ENCODE measurements around the gene CADM2. TPM values are rescaled to one million over a fixed set of nuclear protein-coding genes. Genes with fewer than 3 reads are reported as not detected.

CADM2 gene
- total RNA-seq, 1 donor from 2014 or later: 2.9 TPM

- H3K4me1 ChIP-seq (ENCODE audit: insufficient read depth, low read length): no peaks in the 10 kb centered on the region
- Mint-ChIP-seq H3K4me1 (ENCODE audit: low read depth, unreplicated experiment) (peaks cover 2% of the 10 kb centered on the region), H3K4me3 (ENCODE audit: unreplicated experiment) (no peak overlapping the region), H3K36me3 (ENCODE audit: low read depth, unreplicated experiment) (no peaks in the 10 kb centered on the region), H3K27me3 (ENCODE audit: low read depth, unreplicated experiment) (no peaks in the 10 kb centered on the region), H3K27ac (ENCODE audit: unreplicated experiment) (no peak overlapping the region), H3K9me3 (ENCODE audit: unreplicated experiment) (no peaks in the 10 kb centered on the region)
- DNase-seq (ENCODE audit: low read depth) (no peak), FAIRE-seq (no peak)
- no peak overlapping the region for H3K27ac ChIP-seq (ENCODE audit: low read depth, low read length)
- TF ChIP-seq CTCF (IDR thresholded peaks at IDR 0.05; ENCODE audit: insufficient read depth, low read depth, low read length) (no peak), EZH2 (IDR thresholded peaks at IDR 0.05; ENCODE audit: insufficient read depth, low read length) (no peak)
- H3K79me2 ChIP-seq (ENCODE audit: insufficient read depth, low read length): no peaks in the 10 kb centered on the region
- H2AFZ ChIP-seq (ENCODE audit: low read depth, low read length): no peak overlapping the region
- no peaks in the 10 kb centered on the region for H3K27me3 ChIP-seq (ENCODE audit: insufficient read depth, low read length)
- H4K20me1 ChIP-seq (ENCODE audit: insufficient read depth, low read length): no peaks in the 10 kb centered on the region
- H3K9me3 ChIP-seq (ENCODE audit: insufficient read depth, low read depth, low read length): no peaks in the 10 kb centered on the region
- H3K4me2 ChIP-seq (ENCODE audit: low read length): no peak overlapping the region
- H3K9ac ChIP-seq (ENCODE audit: low read length): no peak overlapping the region
- no peaks in the 10 kb centered on the region for H3K36me3 ChIP-seq (ENCODE audit: insufficient read depth, low read length)
- H3K4me3 ChIP-seq (ENCODE audit: insufficient read depth, low read depth, low read length): no peak overlapping the region
Observed at GRCh38 chr3:85074003-85074402, 115.2 kb downstream of the CADM2 start.

- FAIRE-seq (no peak), DNase-seq (ENCODE audit: low read depth) (no peak)
- H3K27me3 Mint-ChIP-seq (ENCODE audit: low read depth, unreplicated experiment): no peaks in the 10 kb centered on the region
- H3K4me1 Mint-ChIP-seq (ENCODE audit: low read depth, unreplicated experiment): peaks cover 2% of the 10 kb centered on the region
- Histone ChIP-seq H3K79me2 (ENCODE audit: insufficient read depth, low read length) (no peaks in the 10 kb centered on the region), H3K4me3 (ENCODE audit: insufficient read depth, low read depth, low read length) (no peak overlapping the region), H3K4me2 (ENCODE audit: low read length) (no peak overlapping the region), H3K9me3 (ENCODE audit: insufficient read depth, low read depth, low read length) (no peaks in the 10 kb centered on the region), H4K20me1 (ENCODE audit: insufficient read depth, low read length) (no peaks in the 10 kb centered on the region), H3K4me1 (ENCODE audit: insufficient read depth, low read length) (no peaks in the 10 kb centered on the region), H2AFZ (ENCODE audit: low read depth, low read length) (no peak overlapping the region), H3K27ac (ENCODE audit: low read depth, low read length) (no peak overlapping the region), H3K9ac (ENCODE audit: low read length) (no peak overlapping the region), H3K27me3 (ENCODE audit: insufficient read depth, low read length) (no peaks in the 10 kb centered on the region), H3K36me3 (ENCODE audit: insufficient read depth, low read length) (no peaks in the 10 kb centered on the region)
- H3K36me3 Mint-ChIP-seq (ENCODE audit: low read depth, unreplicated experiment): no peaks in the 10 kb centered on the region
- H3K27ac Mint-ChIP-seq (ENCODE audit: unreplicated experiment): no peak overlapping the region
- no peaks in the 10 kb centered on the region for H3K9me3 Mint-ChIP-seq (ENCODE audit: unreplicated experiment)
- H3K4me3 Mint-ChIP-seq (ENCODE audit: unreplicated experiment): no peak overlapping the region
- TF ChIP-seq CTCF (IDR thresholded peaks at IDR 0.05; ENCODE audit: insufficient read depth, low read depth, low read length) (no peak), EZH2 (IDR thresholded peaks at IDR 0.05; ENCODE audit: insufficient read depth, low read length) (no peak)
Observed at GRCh38 chr3:85075663-85076062, 116.9 kb downstream of the CADM2 start.

GRCh38 chr3:85077018-85077417, 118.2 kb downstream of the CADM2 start:
- no peak overlapping the region for H3K27ac Mint-ChIP-seq (ENCODE audit: unreplicated experiment)
- H3K79me2 ChIP-seq (ENCODE audit: insufficient read depth, low read length): no peaks in the 10 kb centered on the region
- FAIRE-seq (no peak), DNase-seq (ENCODE audit: low read depth) (no peak)
- no peak for TF ChIP-seq CTCF (IDR thresholded peaks at IDR 0.05; ENCODE audit: insufficient read depth, low read depth, low read length)
- no peak for TF ChIP-seq EZH2 (IDR thresholded peaks at IDR 0.05; ENCODE audit: insufficient read depth, low read length)
- no peak overlapping the region for H2AFZ ChIP-seq (ENCODE audit: low read depth, low read length)
- no peak overlapping the region for H3K4me2 ChIP-seq (ENCODE audit: low read length)
- no peaks in the 10 kb centered on the region for H3K27me3 Mint-ChIP-seq (ENCODE audit: low read depth, unreplicated experiment)
- H3K4me3 ChIP-seq (ENCODE audit: insufficient read depth, low read depth, low read length): no peak overlapping the region
- H3K9ac ChIP-seq (ENCODE audit: low read length): no peak overlapping the region
- H3K4me1 ChIP-seq (ENCODE audit: insufficient read depth, low read length): no peaks in the 10 kb centered on the region
- peaks cover 7% of the 10 kb centered on the region for H3K4me1 Mint-ChIP-seq (ENCODE audit: low read depth, unreplicated experiment)
- H3K27ac ChIP-seq (ENCODE audit: low read depth, low read length): no peak overlapping the region
- H4K20me1 ChIP-seq (ENCODE audit: insufficient read depth, low read length): no peaks in the 10 kb centered on the region
- no peaks in the 10 kb centered on the region for H3K36me3 ChIP-seq (ENCODE audit: insufficient read depth, low read length)
- no peak overlapping the region for H3K4me3 Mint-ChIP-seq (ENCODE audit: unreplicated experiment)
- H3K9me3 ChIP-seq (ENCODE audit: insufficient read depth, low read depth, low read length): no peaks in the 10 kb centered on the region
- H3K27me3 ChIP-seq (ENCODE audit: insufficient read depth, low read length): no peaks in the 10 kb centered on the region
- no peaks in the 10 kb centered on the region for H3K9me3 Mint-ChIP-seq (ENCODE audit: unreplicated experiment)
- H3K36me3 Mint-ChIP-seq (ENCODE audit: low read depth, unreplicated experiment): no peaks in the 10 kb centered on the region
